IMR-90 (cell line): ENCODE measurements around the gene FBXL4. TPM values are rescaled to one million over a fixed set of nuclear protein-coding genes. Genes with fewer than 3 reads are reported as not detected.

Source experiments
- ATAC-seq: fragments of 200-7000 bp; cut with Tn5 transposase; 2 replicates; pipeline ENCODE4 v1.9.1; 2020; ENCODE audit warnings: low read depth, mild to moderate bottlenecking, moderate library complexity
- BruUV-seq: library from RNA; stranded (reverse); fragments of 400-500 nt; replicated peaks from 2 replicates; lab custom pipeline; 2021; lab: Mats Ljungman, UMichigan
- CTCF ChIA-PET: fragments of 300-600 bp; formaldehyde crosslinking; extraction: SDS; loops from one replicate; lab custom pipeline; 2021; ENCODE audit warnings: antibody characterized with exemption; lab: Yijun Ruan, JAX
- POLR2A ChIA-PET: fragments of 300-600 bp; sonication (Branson Sonifier 250); formaldehyde crosslinking; loops from one replicate; lab custom pipeline; 2022; ENCODE audit warnings: antibody characterized with exemption; ENCODE audit not compliant: unreplicated experiment; lab: Charles Lee
- DNase-seq: peaks from one replicate; pipeline ENCODE4 v3.0.0; 2013
- H2AFZ ChIP-seq: replicated peaks from 2 replicates; pipeline ENCODE3; 2013; ENCODE audit warnings: low read length, mild to moderate bottlenecking; ENCODE audit not compliant: poor library complexity
- H2AK5ac ChIP-seq: 2 replicates; pipeline ENCODE4 v1.6.1; 2013; ENCODE audit warnings: low read depth, low read length, inconsistent platforms
- H2AK9ac ChIP-seq: replicated peaks from 2 replicates; pipeline ENCODE3; 2013; ENCODE audit warnings: mild to moderate bottlenecking, low read depth, low read length, moderate library complexity; ENCODE audit not compliant: poor library complexity
- H2BK120ac ChIP-seq: 2 replicates; pipeline ENCODE4 v1.6.1; 2013; ENCODE audit warnings: low read depth, low read length, inconsistent platforms
- H2BK15ac ChIP-seq: 3 replicates; pipeline ENCODE4 v1.6.1; 2013; ENCODE audit warnings: low read depth, low read length, inconsistent platforms
- H2BK20ac ChIP-seq: 2 replicates; pipeline ENCODE4 v1.6.1; 2013; ENCODE audit warnings: low read depth, mild to moderate bottlenecking, inconsistent platforms, low read length, moderate library complexity
- H2BK5ac ChIP-seq: 2 replicates; pipeline ENCODE4 v1.6.1; 2013; ENCODE audit warnings: mild to moderate bottlenecking, low read depth, low read length, inconsistent platforms; ENCODE audit not compliant: poor library complexity, severe bottlenecking
- H3K14ac ChIP-seq: replicated peaks from 2 replicates; pipeline ENCODE4 v1.6.1; 2013; ENCODE audit warnings: low read depth, low read length, inconsistent platforms
- H3K18ac ChIP-seq: 2 replicates; pipeline ENCODE4 v1.6.1; 2013; ENCODE audit warnings: low read depth, low read length, control low read depth
- H3K23ac ChIP-seq: 2 replicates; pipeline ENCODE4 v1.6.1; 2013; ENCODE audit warnings: low read depth, low read length, inconsistent platforms
- H3K27ac ChIP-seq: 2 replicates; pipeline ENCODE4 v1.5.1; 2013; ENCODE audit warnings: mild to moderate bottlenecking, control low read depth, low read length; ENCODE audit not compliant: insufficient read depth
- H3K27me3 ChIP-seq: 2 replicates; pipeline ENCODE4 v1.6.1; 2013; ENCODE audit warnings: low read length; ENCODE audit not compliant: control insufficient read depth, insufficient read depth
- H3K36me3 ChIP-seq: 2 replicates; pipeline ENCODE4 v1.6.1; 2013; ENCODE audit warnings: low read length, mixed read lengths; ENCODE audit not compliant: control insufficient read depth, insufficient read depth
- H3K4ac ChIP-seq: 2 replicates; pipeline ENCODE4 v1.6.1; 2013; ENCODE audit warnings: low read depth, low read length, inconsistent platforms
- H3K4me1 ChIP-seq: 2 replicates; pipeline ENCODE4 v1.6.1; 2013; ENCODE audit warnings: low read length, mixed read lengths; ENCODE audit not compliant: control insufficient read depth, insufficient read depth
- H3K4me2 ChIP-seq: 2 replicates; pipeline ENCODE4 v1.6.1; 2013; ENCODE audit warnings: low read depth, mild to moderate bottlenecking, control low read depth, low read length, moderate library complexity
- H3K4me3 ChIP-seq: 2 replicates; pipeline ENCODE4 v1.5.1; 2013; ENCODE audit warnings: low read depth, mild to moderate bottlenecking, control low read depth, low read length, moderate library complexity; ENCODE audit not compliant: insufficient read depth
- H3K56ac ChIP-seq: 2 replicates; pipeline ENCODE4 v1.6.1; 2013; ENCODE audit warnings: low read length, inconsistent platforms; ENCODE audit not compliant: insufficient read depth; ENCODE audit errors: extremely low read depth
- H3K79me1 ChIP-seq, 2 experiments: 2 replicates each; pipeline ENCODE4 v1.6.1; 2013; ENCODE audit warnings: low read length in 2 of 2, inconsistent platforms in 1 of 2, low read depth in 1 of 2
- H3K9ac ChIP-seq: 2 replicates; pipeline ENCODE4 v1.6.1; 2013; ENCODE audit warnings: low read depth, low read length, control low read depth
- H3K9me1 ChIP-seq: 2 replicates; pipeline ENCODE4 v1.6.1; 2013; ENCODE audit warnings: low read length, inconsistent platforms; ENCODE audit not compliant: insufficient read depth
- H3K9me3 ChIP-seq: 2 replicates; pipeline ENCODE4 v1.6.1; 2013; ENCODE audit warnings: low read length; ENCODE audit not compliant: control insufficient read depth, insufficient read depth
- H4K20me1 ChIP-seq: 2 replicates; pipeline ENCODE4 v1.6.1; 2013; ENCODE audit warnings: low read length, inconsistent platforms; ENCODE audit not compliant: insufficient read depth
- H4K5ac ChIP-seq: 2 replicates; pipeline ENCODE4 v1.6.1; 2013; ENCODE audit warnings: mild to moderate bottlenecking, low read depth, low read length, control low read depth
- H4K8ac ChIP-seq, 2 experiments: 2 replicates each; pipeline ENCODE4 v1.6.1; 2013; ENCODE audit warnings: low read depth in 2 of 2, low read length in 2 of 2, control low read depth in 1 of 2, inconsistent platforms in 1 of 2
- H4K91ac ChIP-seq: 2 replicates; pipeline ENCODE4 v1.6.1; 2013; ENCODE audit warnings: low read depth, low read length, inconsistent platforms; ENCODE audit not compliant: insufficient read depth
- BHLHE40 ChIP-seq: fragments of 150-350 bp; IDR thresholded peaks from 2 replicates; pipeline ENCODE4 v1.6.1; 2016; ENCODE audit warnings: mild to moderate bottlenecking, low read depth, low read length
- CEBPB ChIP-seq: IDR thresholded peaks from 2 replicates; pipeline ENCODE4 v1.6.1; 2012; ENCODE audit warnings: low read depth, low read length, improper control_type of control experiment
- CHD1 ChIP-seq: IDR thresholded peaks from 2 replicates; pipeline ENCODE4 v1.6.1; 2012; ENCODE audit warnings: low read depth, low read length, improper control_type of control experiment
- CTCF ChIP-seq: conservative IDR thresholded peaks from 2 replicates; pipeline ENCODE4 v1.5.1; 2012; ENCODE audit warnings: mild to moderate bottlenecking, low read depth, low read length, improper control_type of control experiment
- ELK1 ChIP-seq: fragments of 150-350 bp; IDR thresholded peaks from 2 replicates; pipeline ENCODE4 v1.6.1; 2016; ENCODE audit warnings: low read depth, mild to moderate bottlenecking, low read length, moderate library complexity, borderline replicate concordance
- FOS ChIP-seq: fragments of 150-350 bp; IDR thresholded peaks from 2 replicates; pipeline ENCODE4 v1.6.1; 2016; ENCODE audit warnings: low read depth, low read length
- MAFK ChIP-seq: IDR thresholded peaks from 2 replicates; pipeline ENCODE4 v1.6.1; 2012; ENCODE audit warnings: low read depth, low read length, improper control_type of control experiment
- NFE2L2 ChIP-seq: fragments of 150-350 bp; IDR thresholded peaks from 2 replicates; pipeline ENCODE4 v1.6.1; 2016; ENCODE audit warnings: low read depth, mild to moderate bottlenecking, low read length
- POLR2A ChIP-seq: IDR thresholded peaks from 2 replicates; pipeline ENCODE4 v1.6.1; 2012; ENCODE audit warnings: mild to moderate bottlenecking, low read depth, low read length
- RAD21 ChIP-seq: IDR thresholded peaks from 2 replicates; pipeline ENCODE4 v1.6.1; 2012; ENCODE audit warnings: low read length, improper control_type of control experiment
- RCOR1 ChIP-seq: IDR thresholded peaks from 2 replicates; pipeline ENCODE4 v1.6.1; 2012; ENCODE audit warnings: mild to moderate bottlenecking, low read length, improper control_type of control experiment; ENCODE audit not compliant: insufficient replicate concordance
- RFX5 ChIP-seq: IDR thresholded peaks from 2 replicates; pipeline ENCODE4 v1.8.0; 2012; ENCODE audit warnings: low read depth, mild to moderate bottlenecking, low read length, moderate library complexity
- SMC3 ChIP-seq: fragments of 150-350 bp; IDR thresholded peaks from 2 replicates; pipeline ENCODE4 v1.6.1; 2016; ENCODE audit warnings: low read depth, mild to moderate bottlenecking, antibody characterized with exemption, low read length, moderate library complexity
- USF2 ChIP-seq: fragments of 150-350 bp; IDR thresholded peaks from 2 replicates; pipeline ENCODE4 v1.6.1; 2017; ENCODE audit warnings: mild to moderate bottlenecking, antibody characterized with exemption, low read length, low read depth
- WGBS, 2 experiments: methylation state at CpG; one replicate each; pipeline versions ENCODE4 v1.1.5 to v1.1.7; 2013; ENCODE audit warnings: missing lambda C conversion rate in 2 of 2; ENCODE audit not compliant: insufficient read length in 1 of 2; ENCODE audit errors: extremely low coverage in 2 of 2; 5-methylcytosine and 5-hydroxymethylcytosine counted together
- dilution Hi-C: fragments of 300-500 bp; cut with HindIII; formaldehyde crosslinking; loops from one replicate; pipeline ENCODE4 v1.14.3; 2018; ENCODE audit warnings: low sequenced_read_pairs; ENCODE audit not compliant: unreplicated experiment
- in situ Hi-C: fragments of 300-500 bp; cut with MboI; formaldehyde crosslinking; loops from 3 replicates; pipeline ENCODE4 v1.14.3; 2019; ENCODE audit warnings: low sequenced_read_pairs, inconsistent platforms, mixed read lengths
- intact Hi-C: fragments of 100-400 bp; cut with micrococcal nuclease; formaldehyde crosslinking; loops from 2 replicates; pipeline ENCODE4 v1.10.0; 2022
- polyA plus RNA-seq, 3 experiments: library from polyadenylated mRNA; depleted of rRNA; stranded (reverse); fragments of >200 nt; gene quantifications; 2 replicates each; pipeline ENCODE4 v1.2.3, GENCODE V29; 2012; ENCODE audit warnings: low replicate concordance in 1 of 3
- total RNA-seq: library from RNA; depleted of rRNA; stranded (reverse); fragments of >200 nt; gene quantifications from 2 replicates; pipeline ENCODE4 v1.2.3, GENCODE V29; 2012

Gene FBXL4
- total and polyA plus RNA-seq, 2 of the 4 experiments (the other 2 are of a cell fraction) = 7.8 to 17.6 TPM

GRCh38 chr6:98877250-98877649 lies 70.5 kb downstream of the FBXL4 start:
- no peak overlapping the region for H2BK15ac ChIP-seq
- intact Hi-C loops (no loop called here), in situ Hi-C loops (no loop called here), dilution Hi-C loops (no loop called here)
- H2AK5ac ChIP-seq = no peak overlapping the region
- H3K9ac ChIP-seq = no peak overlapping the region
- peaks cover 0 to 3% of the 10 kb centered on the region in 2 experiments; a peak in 1 of 4 replicates for H3K79me1 ChIP-seq
- H3K56ac ChIP-seq = no peak overlapping the region
- BruUV-seq = no TSS peak
- no peak overlapping the region for H3K14ac ChIP-seq
- no peak overlapping the region for H2AFZ ChIP-seq
- DNase-seq (no peak), ATAC-seq (no peak)
- no peaks in the 10 kb centered on the region for H3K9me3 ChIP-seq
- H2BK120ac ChIP-seq = no peak overlapping the region
- no peaks in the 10 kb centered on the region for H3K27me3 ChIP-seq
- no peak overlapping the region for H3K18ac ChIP-seq
- no peak overlapping the region for H3K4ac ChIP-seq
- H3K4me3 ChIP-seq = no peak overlapping the region
- H4K5ac ChIP-seq = no peak overlapping the region
- H3K4me2 ChIP-seq = no peak overlapping the region
- H4K91ac ChIP-seq = no peak overlapping the region
- no peak overlapping the region for H3K27ac ChIP-seq
- H4K20me1 ChIP-seq = no peaks in the 10 kb centered on the region
- H2BK5ac ChIP-seq = no peak overlapping the region
- H2BK20ac ChIP-seq = no peak overlapping the region
- H3K23ac ChIP-seq = no peak overlapping the region
- H3K9me1 ChIP-seq = 0 out of 2 replicates have a peak, but pooled peaks cover 2% of the 10 kb centered on the region
- POLR2A ChIA-PET = no interaction called here
- peaks cover 3% of the 10 kb centered on the region; the same call in 1 of the 2 replicates for H3K36me3 ChIP-seq
- TF ChIP-seq CHD1 = no peak
- no peak for TF ChIP-seq ELK1
- no peak for TF ChIP-seq MAFK
- TF ChIP-seq NFE2L2 = no peak
- no peak for TF ChIP-seq POLR2A
- no peak for TF ChIP-seq CEBPB
- no peak for TF ChIP-seq RFX5
- TF ChIP-seq CTCF = no peak
- TF ChIP-seq BHLHE40 = no peak
- no peak for TF ChIP-seq SMC3
- no peak for TF ChIP-seq FOS
- no peak for TF ChIP-seq RCOR1
- no peak for TF ChIP-seq USF2
- TF ChIP-seq RAD21 = no peak
- WGBS, 2 experiments = no CpG with 5 or more reads among the region's 1 CpG
- CTCF ChIA-PET = no interaction called here
- no peaks in the 10 kb centered on the region for H3K4me1 ChIP-seq
- no peak overlapping the region for H2AK9ac ChIP-seq
- no peak overlapping the region for H4K8ac ChIP-seq
